IMR-90 (cell line): ENCODE data around the gene PPL. TPM values are rescaled to one million over a fixed set of nuclear protein-coding genes. Genes with fewer than 3 reads are reported as not detected.

Experiments
- ATAC-seq: fragments of 200-7000 bp; cut with Tn5 transposase; 2 replicates; pipeline ENCODE4 v1.9.1; 2020; ENCODE audit warnings: low read depth, mild to moderate bottlenecking, moderate library complexity
- BruUV-seq: library from RNA; stranded (reverse); fragments of 400-500 nt; replicated peaks from 2 replicates; lab custom pipeline; 2021; lab: Mats Ljungman, UMichigan
- CTCF ChIA-PET: fragments of 300-600 bp; formaldehyde crosslinking; extraction: SDS; loops from one replicate; lab custom pipeline; 2021; ENCODE audit warnings: antibody characterized with exemption; lab: Yijun Ruan, JAX
- POLR2A ChIA-PET: fragments of 300-600 bp; sonication (Branson Sonifier 250); formaldehyde crosslinking; loops from one replicate; lab custom pipeline; 2022; ENCODE audit warnings: antibody characterized with exemption; ENCODE audit not compliant: unreplicated experiment; lab: Charles Lee
- DNase-seq: peaks from one replicate; pipeline ENCODE4 v3.0.0; 2013
- H2AFZ ChIP-seq: replicated peaks from 2 replicates; pipeline ENCODE3; 2013; ENCODE audit warnings: low read length, mild to moderate bottlenecking; ENCODE audit not compliant: poor library complexity
- H2AK5ac ChIP-seq: 2 replicates; pipeline ENCODE4 v1.6.1; 2013; ENCODE audit warnings: low read depth, low read length, inconsistent platforms
- H2AK9ac ChIP-seq: replicated peaks from 2 replicates; pipeline ENCODE3; 2013; ENCODE audit warnings: mild to moderate bottlenecking, low read depth, low read length, moderate library complexity; ENCODE audit not compliant: poor library complexity
- H2BK120ac ChIP-seq: 2 replicates; pipeline ENCODE4 v1.6.1; 2013; ENCODE audit warnings: low read depth, low read length, inconsistent platforms
- H2BK15ac ChIP-seq: 3 replicates; pipeline ENCODE4 v1.6.1; 2013; ENCODE audit warnings: low read depth, low read length, inconsistent platforms
- H2BK20ac ChIP-seq: 2 replicates; pipeline ENCODE4 v1.6.1; 2013; ENCODE audit warnings: low read depth, mild to moderate bottlenecking, inconsistent platforms, low read length, moderate library complexity
- H2BK5ac ChIP-seq: 2 replicates; pipeline ENCODE4 v1.6.1; 2013; ENCODE audit warnings: mild to moderate bottlenecking, low read depth, low read length, inconsistent platforms; ENCODE audit not compliant: poor library complexity, severe bottlenecking
- H3K14ac ChIP-seq: replicated peaks from 2 replicates; pipeline ENCODE4 v1.6.1; 2013; ENCODE audit warnings: low read depth, low read length, inconsistent platforms
- H3K18ac ChIP-seq: 2 replicates; pipeline ENCODE4 v1.6.1; 2013; ENCODE audit warnings: low read depth, low read length, control low read depth
- H3K23ac ChIP-seq: 2 replicates; pipeline ENCODE4 v1.6.1; 2013; ENCODE audit warnings: low read depth, low read length, inconsistent platforms
- H3K27ac ChIP-seq: 2 replicates; pipeline ENCODE4 v1.5.1; 2013; ENCODE audit warnings: mild to moderate bottlenecking, control low read depth, low read length; ENCODE audit not compliant: insufficient read depth
- H3K27me3 ChIP-seq: 2 replicates; pipeline ENCODE4 v1.6.1; 2013; ENCODE audit warnings: low read length; ENCODE audit not compliant: control insufficient read depth, insufficient read depth
- H3K36me3 ChIP-seq: 2 replicates; pipeline ENCODE4 v1.6.1; 2013; ENCODE audit warnings: low read length, mixed read lengths; ENCODE audit not compliant: control insufficient read depth, insufficient read depth
- H3K4ac ChIP-seq: 2 replicates; pipeline ENCODE4 v1.6.1; 2013; ENCODE audit warnings: low read depth, low read length, inconsistent platforms
- H3K4me1 ChIP-seq: 2 replicates; pipeline ENCODE4 v1.6.1; 2013; ENCODE audit warnings: low read length, mixed read lengths; ENCODE audit not compliant: control insufficient read depth, insufficient read depth
- H3K4me2 ChIP-seq: 2 replicates; pipeline ENCODE4 v1.6.1; 2013; ENCODE audit warnings: low read depth, mild to moderate bottlenecking, control low read depth, low read length, moderate library complexity
- H3K4me3 ChIP-seq: 2 replicates; pipeline ENCODE4 v1.5.1; 2013; ENCODE audit warnings: low read depth, mild to moderate bottlenecking, control low read depth, low read length, moderate library complexity; ENCODE audit not compliant: insufficient read depth
- H3K56ac ChIP-seq: 2 replicates; pipeline ENCODE4 v1.6.1; 2013; ENCODE audit warnings: low read length, inconsistent platforms; ENCODE audit not compliant: insufficient read depth; ENCODE audit errors: extremely low read depth
- H3K79me1 ChIP-seq, 2 experiments: 2 replicates each; pipeline ENCODE4 v1.6.1; 2013; ENCODE audit warnings: low read length in 2 of 2, inconsistent platforms in 1 of 2, low read depth in 1 of 2
- H3K9ac ChIP-seq: 2 replicates; pipeline ENCODE4 v1.6.1; 2013; ENCODE audit warnings: low read depth, low read length, control low read depth
- H3K9me1 ChIP-seq: 2 replicates; pipeline ENCODE4 v1.6.1; 2013; ENCODE audit warnings: low read length, inconsistent platforms; ENCODE audit not compliant: insufficient read depth
- H3K9me3 ChIP-seq: 2 replicates; pipeline ENCODE4 v1.6.1; 2013; ENCODE audit warnings: low read length; ENCODE audit not compliant: control insufficient read depth, insufficient read depth
- H4K20me1 ChIP-seq: 2 replicates; pipeline ENCODE4 v1.6.1; 2013; ENCODE audit warnings: low read length, inconsistent platforms; ENCODE audit not compliant: insufficient read depth
- H4K5ac ChIP-seq: 2 replicates; pipeline ENCODE4 v1.6.1; 2013; ENCODE audit warnings: mild to moderate bottlenecking, low read depth, low read length, control low read depth
- H4K8ac ChIP-seq, 2 experiments: 2 replicates each; pipeline ENCODE4 v1.6.1; 2013; ENCODE audit warnings: low read depth in 2 of 2, low read length in 2 of 2, control low read depth in 1 of 2, inconsistent platforms in 1 of 2
- H4K91ac ChIP-seq: 2 replicates; pipeline ENCODE4 v1.6.1; 2013; ENCODE audit warnings: low read depth, low read length, inconsistent platforms; ENCODE audit not compliant: insufficient read depth
- BHLHE40 ChIP-seq: fragments of 150-350 bp; IDR thresholded peaks from 2 replicates; pipeline ENCODE4 v1.6.1; 2016; ENCODE audit warnings: mild to moderate bottlenecking, low read depth, low read length
- CEBPB ChIP-seq: IDR thresholded peaks from 2 replicates; pipeline ENCODE4 v1.6.1; 2012; ENCODE audit warnings: low read depth, low read length, improper control_type of control experiment
- CTCF ChIP-seq: conservative IDR thresholded peaks from 2 replicates; pipeline ENCODE4 v1.5.1; 2012; ENCODE audit warnings: mild to moderate bottlenecking, low read depth, low read length, improper control_type of control experiment
- FOS ChIP-seq: fragments of 150-350 bp; IDR thresholded peaks from 2 replicates; pipeline ENCODE4 v1.6.1; 2016; ENCODE audit warnings: low read depth, low read length
- MAFK ChIP-seq: IDR thresholded peaks from 2 replicates; pipeline ENCODE4 v1.6.1; 2012; ENCODE audit warnings: low read depth, low read length, improper control_type of control experiment
- NFE2L2 ChIP-seq: fragments of 150-350 bp; IDR thresholded peaks from 2 replicates; pipeline ENCODE4 v1.6.1; 2016; ENCODE audit warnings: low read depth, mild to moderate bottlenecking, low read length
- POLR2A ChIP-seq: IDR thresholded peaks from 2 replicates; pipeline ENCODE4 v1.6.1; 2012; ENCODE audit warnings: mild to moderate bottlenecking, low read depth, low read length
- SMC3 ChIP-seq: fragments of 150-350 bp; IDR thresholded peaks from 2 replicates; pipeline ENCODE4 v1.6.1; 2016; ENCODE audit warnings: low read depth, mild to moderate bottlenecking, antibody characterized with exemption, low read length, moderate library complexity
- USF2 ChIP-seq: fragments of 150-350 bp; IDR thresholded peaks from 2 replicates; pipeline ENCODE4 v1.6.1; 2017; ENCODE audit warnings: mild to moderate bottlenecking, antibody characterized with exemption, low read length, low read depth
- WGBS, 2 experiments: methylation state at CpG; one replicate each; pipeline versions ENCODE4 v1.1.5 to v1.1.7; 2013; ENCODE audit warnings: missing lambda C conversion rate in 2 of 2; ENCODE audit not compliant: insufficient read length in 1 of 2; ENCODE audit errors: extremely low coverage in 2 of 2; 5-methylcytosine and 5-hydroxymethylcytosine counted together
- dilution Hi-C: fragments of 300-500 bp; cut with HindIII; formaldehyde crosslinking; loops from one replicate; pipeline ENCODE4 v1.14.3; 2018; ENCODE audit warnings: low sequenced_read_pairs; ENCODE audit not compliant: unreplicated experiment
- in situ Hi-C: fragments of 300-500 bp; cut with MboI; formaldehyde crosslinking; loops from 3 replicates; pipeline ENCODE4 v1.14.3; 2019; ENCODE audit warnings: low sequenced_read_pairs, inconsistent platforms, mixed read lengths
- intact Hi-C: fragments of 100-400 bp; cut with micrococcal nuclease; formaldehyde crosslinking; loops from 2 replicates; pipeline ENCODE4 v1.10.0; 2022
- polyA plus RNA-seq, 3 experiments: library from polyadenylated mRNA; depleted of rRNA; stranded (reverse); fragments of >200 nt; gene quantifications; 2 replicates each; pipeline ENCODE4 v1.2.3, GENCODE V29; 2012; ENCODE audit warnings: low replicate concordance in 1 of 3
- total RNA-seq: library from RNA; depleted of rRNA; stranded (reverse); fragments of >200 nt; gene quantifications from 2 replicates; pipeline ENCODE4 v1.2.3, GENCODE V29; 2012

The PPL gene
- total and polyA plus RNA-seq, 2 of the 4 experiments (the other 2 are of a cell fraction) = 0.34 to 0.36 TPM

- Histone ChIP-seq H3K4me3 (no peak overlapping the region), H4K91ac (no peak overlapping the region), H2AK9ac (no peak overlapping the region), H4K20me1 (0 out of 2 replicates have a peak, but pooled peaks cover 4% of the 10 kb centered on the region), H3K27me3 (peaks cover 5% of the 10 kb centered on the region; the same call in 1 of the 2 replicates), H3K4me1 (peaks cover 6% of the 10 kb centered on the region), H3K9me1 (no peaks in the 10 kb centered on the region), H2AFZ (no peak overlapping the region), H3K79me1 (no peaks in the 10 kb centered on the region), H3K56ac (no peak overlapping the region), H2BK5ac (no peak overlapping the region), H2BK120ac (no peak overlapping the region), H2BK15ac (no peak overlapping the region), H3K4me2 (no peak overlapping the region), H3K23ac (no peak overlapping the region), H4K5ac (no peak overlapping the region), H3K9ac (no peak overlapping the region), H4K8ac (no peak overlapping the region), H3K36me3 (no peaks in the 10 kb centered on the region), H3K4ac (no peak overlapping the region), H3K14ac (no peak overlapping the region), H3K27ac (no peak overlapping the region), H3K18ac (no peak overlapping the region), H3K9me3 (no peaks in the 10 kb centered on the region), H2BK20ac (no peak overlapping the region), H2AK5ac (no peak overlapping the region)
- in situ Hi-C loops = no loop called here
- no TSS peak for BruUV-seq
- ChIA-PET POLR2A (no interaction called here), CTCF (interaction anchor here (0.7 to 1.1 kb wide), 2 partner anchors 12 to 37 kb away, joined by 3 read pairs; no protein-coding TSS in a partner anchor)
- dilution Hi-C loops = no loop called here
- ATAC-seq = peak; percentile 28; the same call in 1 of the 2 replicates
- peak; percentile 33 for DNase-seq
- TF ChIP-seq POLR2A (no peak), FOS (no peak), NFE2L2 (no peak), BHLHE40 (no peak), USF2 (peak; percentile 63; the same call in 1 of the 2 replicates), CEBPB (peak; percentile 81), MAFK (peak; percentile 40; the same call in 1 of the 2 replicates), CTCF (no peak), SMC3 (no peak)
- intact Hi-C loops = no loop called here
- WGBS, 2 experiments = 52% methylated on average over 4 of the region's 6 CpGs; no CpG with 5 or more reads in 1 of the 2 experiments
Measured at GRCh38 chr16:4911970-4912386, 25.0 kb downstream of the PPL start.
